NCI-H1092 (cell line): ENCODE results near the gene CFAP46.
"Not testable (repeated sequence)": the region's sequence is repeated elsewhere in the genome, so short reads cannot be mapped to it uniquely, and the experiment has no call there.

Experiments used
- DNase-seq: peaks from one replicate; lab custom pipeline; 2025; lab: John Stamatoyannopoulos, UW

The CFAP46 gene

GRCh38 chr10:132806110-132806509 lies 136.3 kb downstream of the CFAP46 start:
- no peak for DNase-seq

DNA sequence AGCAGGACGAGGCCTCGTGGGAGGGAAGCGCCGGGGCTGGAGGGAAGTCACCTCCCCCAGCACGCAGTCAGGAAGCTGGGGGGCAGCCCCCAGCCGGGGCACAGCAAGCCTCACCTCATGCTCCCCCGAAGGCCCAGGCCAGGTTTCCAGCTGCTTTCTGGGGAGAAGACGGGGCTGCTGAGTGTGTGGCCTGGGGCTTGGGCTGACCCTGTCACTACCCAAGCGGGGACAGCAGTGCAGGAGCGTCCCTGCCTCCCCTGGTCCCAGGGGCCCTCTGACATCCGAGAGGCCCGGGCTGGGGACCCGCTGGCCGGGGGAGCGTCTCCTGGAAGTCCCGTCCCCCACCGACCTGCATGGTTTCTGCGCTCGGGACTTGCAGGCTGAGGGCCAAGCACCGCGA lies 136.8 kb downstream of the CFAP46 start:
- no peak for DNase-seq

- no peak for DNase-seq
Measured at GRCh38 chr10:132804785-132805426, 137.5 kb downstream of the CFAP46 start.

- DNase-seq = no peak
Measured at GRCh38 chr10:132804287-132804686, 138.1 kb downstream of the CFAP46 start.

DNA sequence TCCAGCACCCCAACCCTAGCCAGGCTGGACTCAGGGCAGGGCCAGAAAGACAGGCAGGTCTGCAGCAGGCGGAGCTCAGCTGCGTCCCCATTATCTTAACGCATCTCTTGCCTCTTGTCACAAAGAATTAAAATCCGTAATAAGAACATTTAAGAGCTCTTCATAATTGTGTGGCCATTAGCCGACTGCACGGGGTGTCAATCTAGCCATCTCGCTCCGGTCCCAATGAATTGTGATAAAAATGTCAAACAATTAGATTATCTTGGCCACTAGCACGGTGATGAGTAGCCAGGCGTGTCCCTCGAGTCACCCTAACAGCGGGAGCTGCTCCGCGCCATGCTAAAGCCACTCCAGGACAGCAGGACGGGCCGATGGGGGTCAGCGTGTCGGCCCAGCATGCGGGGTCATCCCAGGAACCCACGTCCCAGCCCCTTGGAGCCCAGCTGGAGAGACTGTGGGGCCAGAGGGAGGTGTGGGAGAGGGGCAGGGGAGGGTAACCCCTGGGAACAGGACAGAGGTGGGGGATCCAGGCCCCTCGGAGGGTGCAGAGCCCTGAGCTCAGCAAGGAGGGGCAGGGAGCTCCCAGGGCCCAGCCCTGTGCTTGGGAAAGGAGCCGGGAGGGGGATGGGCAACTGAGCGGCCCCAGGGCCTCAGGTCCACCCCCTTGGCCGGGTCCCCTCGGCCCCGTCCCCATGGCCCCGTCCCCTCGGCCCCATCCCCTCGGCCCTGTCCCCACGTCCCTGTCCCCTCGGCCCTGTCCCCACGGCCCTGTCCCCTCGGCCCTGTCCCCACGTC lies 138.8 kb downstream of the CFAP46 start:
- DNase-seq = no peak

- DNase-seq = no peak
Measured at GRCh38 chr10:132802694-132803320, 139.6 kb downstream of the CFAP46 start.

GRCh38 chr10:132802048-132802447 lies 140.3 kb downstream of the CFAP46 start:
- DNase-seq = no peak

DNA sequence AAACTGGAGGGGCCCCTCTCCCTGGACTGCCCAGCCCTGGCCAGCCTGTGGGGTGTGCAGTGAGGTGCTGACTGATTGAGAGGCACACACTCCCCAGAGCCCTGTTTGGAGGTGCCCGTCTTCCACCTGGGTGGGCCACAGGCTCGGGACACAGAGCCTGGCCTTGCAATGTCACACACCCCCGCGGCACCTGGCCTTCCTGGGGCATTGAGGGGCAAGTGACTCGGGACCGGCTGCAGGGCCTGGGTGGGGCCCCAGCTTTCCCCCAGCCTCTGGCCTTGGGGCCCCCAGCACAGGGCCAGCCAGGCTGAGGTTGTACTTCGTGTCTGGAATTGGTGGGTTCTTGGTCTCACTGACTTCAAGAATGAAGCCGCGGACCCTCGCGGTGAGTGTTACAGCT lies 142.5 kb downstream of the CFAP46 start:
- no peak for DNase-seq

DNA sequence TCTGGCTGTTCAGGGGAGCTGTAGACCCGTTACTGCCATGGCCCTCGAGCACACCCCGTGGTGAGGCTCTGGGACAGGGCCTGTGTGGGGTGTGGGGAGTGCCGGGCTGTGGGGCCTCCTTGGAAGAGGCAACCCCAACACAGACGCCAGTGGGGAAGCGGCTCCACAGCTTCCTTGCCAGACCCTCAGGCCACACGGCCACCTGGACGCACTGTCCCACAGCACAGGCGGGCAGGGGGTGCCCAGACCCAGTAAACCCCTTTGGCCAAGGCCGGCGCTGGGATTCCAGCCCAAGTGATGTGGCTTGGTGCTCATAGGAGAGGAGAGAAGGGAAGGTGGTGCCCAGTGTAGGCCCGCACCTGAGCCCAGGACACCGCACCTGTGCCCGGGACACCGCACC lies 143.5 kb downstream of the CFAP46 start:
- DNase-seq = no peak

DNA sequence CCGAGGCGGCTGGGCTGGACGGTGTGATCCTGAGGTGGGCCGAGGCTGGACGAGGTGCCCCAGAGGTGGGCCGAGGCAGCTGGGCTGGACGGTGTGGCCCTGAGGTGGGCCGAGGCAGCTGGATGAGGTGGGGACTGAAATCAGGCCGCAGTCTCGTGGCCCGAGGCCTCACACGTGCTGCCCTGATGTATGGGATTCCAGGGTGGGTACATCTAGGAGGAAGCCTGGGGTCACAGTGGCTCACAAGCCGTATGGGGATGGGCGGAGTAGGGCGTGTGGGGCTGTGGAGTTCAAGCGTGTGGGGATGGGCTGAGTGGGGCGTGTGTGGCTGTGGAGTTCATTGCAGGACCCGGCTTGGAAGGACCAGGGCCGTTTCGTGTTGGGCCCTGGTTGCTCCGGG lies 144.0 kb downstream of the CFAP46 start:
- no peak for DNase-seq

- DNase-seq = not testable (repeated sequence)
Measured at GRCh38 chr10:132797986-132798385, 144.4 kb downstream of the CFAP46 start.

GRCh38 chr10:132796846-132797245 lies 145.5 kb downstream of the CFAP46 start:
- DNase-seq = no peak

GRCh38 chr10:132793871-132794849 lies 148.2 kb downstream of the CFAP46 start:
- peak; percentile 46 for DNase-seq

GRCh38 chr10:132793213-132793612 lies 149.2 kb downstream of the CFAP46 start:
- no peak for DNase-seq

DNA sequence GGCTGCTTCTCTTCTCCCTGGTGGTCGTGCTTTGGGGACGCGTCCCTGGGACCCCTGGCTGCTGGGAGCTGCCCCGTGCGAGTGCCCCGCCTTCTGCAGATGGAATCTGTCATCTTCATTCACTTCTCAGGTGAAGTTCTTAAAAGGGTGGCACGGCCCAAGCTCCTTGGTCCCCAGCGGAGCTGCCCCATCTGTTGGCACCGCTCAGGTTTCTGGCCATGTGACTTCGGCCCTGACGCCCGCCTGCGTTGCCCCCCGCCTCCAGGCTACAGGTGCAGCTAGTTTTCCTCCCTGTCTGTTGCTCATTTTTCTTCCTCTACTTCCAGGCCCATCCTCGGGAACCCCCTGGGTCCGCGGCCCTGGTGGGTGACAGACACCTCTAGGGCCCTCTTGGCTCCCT lies 149.6 kb downstream of the CFAP46 start:
- no peak for DNase-seq

DNA sequence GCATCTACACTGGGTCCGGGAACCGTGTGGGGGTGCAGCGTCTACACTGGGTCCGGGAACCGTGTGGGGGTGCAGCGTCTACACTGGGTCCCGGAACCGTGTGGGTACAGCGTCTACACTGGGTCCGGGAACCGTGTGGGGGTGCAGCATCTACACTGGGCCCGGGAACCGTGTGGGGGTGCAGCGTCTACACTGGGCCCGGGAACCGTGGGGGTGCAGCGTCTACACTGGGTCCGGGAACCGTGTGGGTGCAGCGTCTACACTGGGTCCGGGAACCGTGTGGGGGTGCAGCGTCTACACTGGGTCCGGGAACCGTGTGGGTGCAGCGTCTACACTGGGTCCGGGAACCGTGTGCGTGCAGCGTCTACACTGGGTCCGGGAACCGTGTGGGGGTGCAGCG lies 150.3 kb downstream of the CFAP46 start:
- not testable (repeated sequence) for DNase-seq

GRCh38 chr10:132790934-132791829 lies 151.2 kb downstream of the CFAP46 start:
- no peak for DNase-seq

- DNase-seq = no peak
Measured at GRCh38 chr10:132790470-132790869, 151.9 kb downstream of the CFAP46 start.

- no peak for DNase-seq
Measured at GRCh38 chr10:132789659-132790148, 152.7 kb downstream of the CFAP46 start.

DNA sequence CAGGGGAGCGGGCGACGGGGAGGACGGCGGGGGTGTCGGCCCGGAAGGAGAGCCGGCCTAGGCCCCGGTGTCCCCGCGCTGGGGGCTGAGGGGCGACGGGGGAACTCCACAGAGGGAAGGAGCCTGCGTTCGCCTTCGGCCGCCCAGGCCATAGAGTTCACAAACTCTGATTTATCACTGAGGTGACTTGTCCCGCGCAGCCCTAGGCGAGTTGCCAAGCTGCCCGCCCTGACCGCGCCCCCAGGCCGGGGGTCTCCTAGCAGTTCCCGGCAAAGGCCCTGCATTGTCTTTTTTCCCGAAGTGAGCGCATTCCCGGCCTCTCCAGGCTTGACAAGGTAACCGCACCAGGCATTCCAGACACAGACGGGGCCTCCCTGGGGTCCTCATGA lies 153.5 kb downstream of the CFAP46 start:
- no peak for DNase-seq
